A549 (cell line): ENCODE measurements around the gene STK33.

Experiments used
- CHD2 ChIP-seq: fragments of 150-350 bp; IDR thresholded peaks from 2 replicates; pipeline ENCODE4 v1.6.1; 2014; ENCODE audit warnings: low read length; ENCODE audit not compliant: partially characterized antibody
- CTCF ChIP-seq: fragments of >200 bp; sonication (Bioruptor Twin); formaldehyde crosslinking; IDR thresholded peaks from 3 replicates; pipeline ENCODE4 v1.5.1; 2016
- E2F6 ChIP-seq: IDR thresholded peaks from 2 replicates; pipeline ENCODE4 v1.6.1; 2012; ENCODE audit warnings: low read depth, borderline replicate concordance
- ELK1 ChIP-seq: fragments of 150-350 bp; IDR thresholded peaks from 2 replicates; pipeline ENCODE4 v1.6.1; 2014; ENCODE audit warnings: low read depth, mild to moderate bottlenecking, low read length
- HOXA7 ChIP-seq: fragments of 250-450 bp; sonication (Bioruptor Pico); IDR thresholded peaks from 2 replicates; pipeline ENCODE4 v1.5.0; 2020; ENCODE audit warnings: mild to moderate bottlenecking, moderate library complexity
- KDM1A ChIP-seq: fragments of 200-600 bp; sonication (generic); IDR thresholded peaks from 2 replicates; pipeline ENCODE4 v1.6.1; 2016; ENCODE audit warnings: low read depth, mild to moderate bottlenecking
- MAZ ChIP-seq: fragments of 150-350 bp; IDR thresholded peaks from 2 replicates; pipeline ENCODE4 v1.6.1; 2014; ENCODE audit warnings: antibody characterized with exemption, low read depth, low read length, borderline replicate concordance
- POLR2A ChIP-seq: IDR thresholded peaks from 2 replicates; pipeline ENCODE4 v1.6.1; 2012; ENCODE audit warnings: mild to moderate bottlenecking, low read length
- RCOR1 ChIP-seq: fragments of 150-350 bp; IDR thresholded peaks from 2 replicates; pipeline ENCODE4 v1.6.1; 2014; ENCODE audit warnings: antibody characterized with exemption, low read length, low read depth
- SREBF2 ChIP-seq: fragments of 450-650 bp; IDR thresholded peaks from 2 replicates; pipeline ENCODE4 v1.6.1; 2014; ENCODE audit warnings: mild to moderate bottlenecking, moderate library complexity

- TF ChIP-seq CTCF = no peak
- no peak for TF ChIP-seq RCOR1
- TF ChIP-seq KDM1A = no peak
- no peak for TF ChIP-seq CHD2
- TF ChIP-seq SREBF2 = no peak
- no peak for TF ChIP-seq MAZ
- TF ChIP-seq HOXA7 = no peak
- TF ChIP-seq ELK1 = no peak
- no peak for TF ChIP-seq E2F6
- TF ChIP-seq POLR2A = no peak
Measured at GRCh38 chr11:8512547-8512946, 81.5 kb downstream of the STK33 start.
